Left ventricle myocardium inferior (tissue), 1 donor: ENCODE results near the gene POLR2F. TPM values are rescaled to one million over a fixed set of nuclear protein-coding genes. Genes with fewer than 3 reads are reported as not detected.

ENCODE experiments used
- DNase-seq: peaks from one replicate; pipeline ENCODE4 v3.0.0-alpha.2; 2020
- H3K27ac ChIP-seq: fragments of 200-600 bp; replicated peaks from 2 replicates; pipeline ENCODE4 v1.8.0; 2021
- H3K27me3 ChIP-seq: fragments of 200-600 bp; 2 replicates; pipeline ENCODE4 v1.8.0; 2021; ENCODE audit warnings: low read depth
- H3K36me3 ChIP-seq: fragments of 200-600 bp; 2 replicates; pipeline ENCODE4 v1.8.0; 2021
- H3K4me1 ChIP-seq: fragments of 200-600 bp; 2 replicates; pipeline ENCODE4 v1.8.0; 2021
- H3K4me3 ChIP-seq: fragments of 200-600 bp; 2 replicates; pipeline ENCODE4 v1.8.0; 2021; ENCODE audit warnings: mild to moderate bottlenecking, moderate library complexity
- H3K9me3 ChIP-seq: fragments of 200-600 bp; replicated peaks from 2 replicates; pipeline ENCODE4 v1.8.0; 2021
- intact Hi-C: fragments of 100-400 bp; cut with micrococcal nuclease; formaldehyde crosslinking; loops from one replicate; pipeline ENCODE4 v1.11.0; 2022
- total RNA-seq: library from RNA; stranded (reverse); fragmentation: NEBNext Ultra II Directional; extraction: Animal tissue kit (Norgen Biotek cat#: 25700); gene quantifications from one replicate; pipeline ENCODE4 v1.2.1, GENCODE V29; 2021
- TF ChIP-seq, protein P1 (sequence below): fragments of 200-600 bp; IDR thresholded peaks from 2 replicates; pipeline ENCODE4 v1.8.0; 2021; ENCODE audit warnings: antibody characterized with exemption, mild to moderate bottlenecking, borderline replicate concordance
- donor health status: DM: no; HTN: yes; CAD: no; lungs with severe emphysema.

The POLR2F gene
- total RNA-seq, 1 donor from 2014 or later = 79.3 TPM

DNA sequence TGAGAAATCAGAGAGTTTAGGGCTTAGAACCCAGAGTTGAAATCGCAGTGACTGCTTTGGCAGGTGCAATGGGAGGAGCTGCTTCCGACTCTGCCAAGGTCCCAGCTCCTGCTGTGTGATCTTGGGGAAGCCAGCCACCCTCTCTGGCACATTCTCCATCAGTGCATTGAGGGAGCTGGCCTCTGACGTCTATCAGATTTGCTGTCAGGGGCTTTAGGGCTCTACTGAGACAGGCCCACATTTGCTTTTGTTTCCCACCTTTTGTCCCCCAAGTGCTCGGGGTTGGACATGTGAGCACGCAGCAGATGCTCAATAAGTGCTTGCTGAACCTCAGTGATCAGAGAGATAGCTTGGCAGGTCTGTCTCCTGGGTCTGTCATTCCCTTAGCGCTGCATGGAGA lies 41.5 kb downstream of the POLR2F start:
- Histone ChIP-seq H3K4me3 (no peak overlapping the region), H3K36me3 (no peaks in the 10 kb centered on the region), H3K27me3 (no peaks in the 10 kb centered on the region), H3K9me3 (no peaks in the 10 kb centered on the region), H3K27ac (no peak overlapping the region), H3K4me1 (peaks cover 20% of the 10 kb centered on the region)
- no peak for DNase-seq
- intact Hi-C loops = no loop called here
- TF ChIP-seq, protein P1, sequence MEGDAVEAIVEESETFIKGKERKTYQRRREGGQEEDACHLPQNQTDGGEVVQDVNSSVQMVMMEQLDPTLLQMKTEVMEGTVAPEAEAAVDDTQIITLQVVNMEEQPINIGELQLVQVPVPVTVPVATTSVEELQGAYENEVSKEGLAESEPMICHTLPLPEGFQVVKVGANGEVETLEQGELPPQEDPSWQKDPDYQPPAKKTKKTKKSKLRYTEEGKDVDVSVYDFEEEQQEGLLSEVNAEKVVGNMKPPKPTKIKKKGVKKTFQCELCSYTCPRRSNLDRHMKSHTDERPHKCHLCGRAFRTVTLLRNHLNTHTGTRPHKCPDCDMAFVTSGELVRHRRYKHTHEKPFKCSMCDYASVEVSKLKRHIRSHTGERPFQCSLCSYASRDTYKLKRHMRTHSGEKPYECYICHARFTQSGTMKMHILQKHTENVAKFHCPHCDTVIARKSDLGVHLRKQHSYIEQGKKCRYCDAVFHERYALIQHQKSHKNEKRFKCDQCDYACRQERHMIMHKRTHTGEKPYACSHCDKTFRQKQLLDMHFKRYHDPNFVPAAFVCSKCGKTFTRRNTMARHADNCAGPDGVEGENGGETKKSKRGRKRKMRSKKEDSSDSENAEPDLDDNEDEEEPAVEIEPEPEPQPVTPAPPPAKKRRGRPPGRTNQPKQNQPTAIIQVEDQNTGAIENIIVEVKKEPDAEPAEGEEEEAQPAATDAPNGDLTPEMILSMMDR = no peak

DNA sequence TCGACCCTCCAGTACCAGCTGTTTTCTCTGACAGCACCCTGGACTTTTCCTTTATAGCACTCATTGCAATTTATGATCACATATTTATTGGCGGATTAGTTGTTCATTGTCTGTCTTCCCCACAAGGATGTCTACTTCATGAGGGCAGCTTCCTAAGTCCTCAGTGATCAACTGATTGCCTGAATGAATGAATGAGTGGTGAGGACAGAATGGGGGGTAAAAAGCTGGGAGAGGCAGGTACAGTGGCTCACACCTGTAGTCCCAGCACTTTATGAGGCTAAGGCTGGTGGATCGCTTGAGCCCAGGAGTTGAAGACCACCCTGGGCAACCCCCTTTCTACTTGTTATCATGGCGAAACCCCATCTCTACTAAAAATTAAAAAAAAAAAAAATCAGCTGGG lies 42.0 kb downstream of the POLR2F start:
- intact Hi-C loops = no loop called here
- H3K4me3 ChIP-seq = no peak overlapping the region
- H3K4me1 ChIP-seq = peaks cover 16% of the 10 kb centered on the region
- no peaks in the 10 kb centered on the region for H3K9me3 ChIP-seq
- H3K27ac ChIP-seq = no peak overlapping the region
- H3K36me3 ChIP-seq = no peaks in the 10 kb centered on the region
- TF ChIP-seq, protein P1 = no peak
- no peak for DNase-seq
- no peaks in the 10 kb centered on the region for H3K27me3 ChIP-seq

DNA sequence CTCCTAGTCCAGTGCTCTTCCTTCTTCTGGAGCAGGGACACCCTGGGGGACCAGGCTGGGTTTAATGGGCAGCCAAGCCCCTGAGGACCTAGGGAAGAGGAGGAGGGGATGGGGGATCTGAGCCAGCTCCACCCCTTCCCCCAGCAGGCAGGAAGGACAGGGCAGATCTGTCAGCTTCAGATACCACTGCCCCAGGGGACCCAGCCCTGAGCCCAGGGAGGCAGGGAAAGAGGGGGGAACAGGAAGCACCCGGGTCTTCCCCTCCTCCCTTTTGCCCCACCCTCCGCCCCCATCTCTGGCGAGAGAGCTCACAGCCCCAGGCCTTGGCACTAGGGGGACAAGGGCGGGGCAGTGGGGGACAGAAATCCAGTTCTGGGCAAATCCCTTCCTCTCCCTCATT lies 42.6 kb downstream of the POLR2F start:
- DNase-seq = no peak
- H3K27me3 ChIP-seq = no peaks in the 10 kb centered on the region
- H3K4me3 ChIP-seq = no peak overlapping the region
- H3K4me1 ChIP-seq = peaks cover 14% of the 10 kb centered on the region
- intact Hi-C loops = no loop called here
- no peak overlapping the region for H3K27ac ChIP-seq
- TF ChIP-seq, protein P1 = no peak
- H3K9me3 ChIP-seq = no peaks in the 10 kb centered on the region
- no peaks in the 10 kb centered on the region for H3K36me3 ChIP-seq

DNA sequence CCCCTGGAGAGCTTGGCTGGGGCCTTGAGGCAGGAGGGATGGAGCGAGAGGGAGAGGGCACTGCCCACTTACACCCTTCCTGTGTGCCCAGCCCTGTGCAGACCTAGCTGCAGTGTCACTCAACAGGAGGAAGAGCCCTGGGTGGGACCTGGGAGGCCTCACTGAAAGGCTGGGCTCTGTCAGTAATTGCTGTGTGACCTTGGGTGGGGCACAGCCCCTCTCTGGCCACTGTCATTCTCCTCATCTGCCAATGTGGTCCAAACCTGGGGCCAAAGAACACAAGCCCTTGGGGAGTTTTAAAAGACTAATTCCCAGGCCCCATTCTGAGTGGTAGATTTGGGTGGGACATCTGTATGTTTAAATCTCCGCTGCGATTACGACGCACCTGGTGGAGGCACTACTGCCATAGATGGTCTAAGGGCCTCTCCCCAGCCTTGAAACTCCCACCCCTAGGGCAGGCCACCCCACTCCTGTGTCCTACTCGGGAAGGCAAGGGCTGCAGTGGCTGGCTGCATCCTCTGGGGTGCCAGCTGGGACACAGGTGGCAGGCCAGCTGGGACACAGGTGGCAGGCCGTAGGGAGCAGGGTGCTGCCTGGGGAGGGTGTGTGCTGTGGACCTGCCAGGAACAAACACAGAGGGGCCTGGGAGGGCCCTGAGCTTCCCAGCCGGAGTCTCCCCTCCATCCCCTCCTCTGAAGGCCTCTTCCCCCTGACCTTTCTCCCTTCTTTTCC lies 43.2 kb downstream of the POLR2F start:
- intact Hi-C loops = no loop called here
- Histone ChIP-seq H3K27me3 (no peaks in the 10 kb centered on the region), H3K4me3 (no peak overlapping the region), H3K4me1 (peaks cover 14% of the 10 kb centered on the region), H3K36me3 (no peaks in the 10 kb centered on the region), H3K9me3 (no peaks in the 10 kb centered on the region), H3K27ac (no peak overlapping the region)
- TF ChIP-seq, protein P1 = no peak
- no peak for DNase-seq

DNA sequence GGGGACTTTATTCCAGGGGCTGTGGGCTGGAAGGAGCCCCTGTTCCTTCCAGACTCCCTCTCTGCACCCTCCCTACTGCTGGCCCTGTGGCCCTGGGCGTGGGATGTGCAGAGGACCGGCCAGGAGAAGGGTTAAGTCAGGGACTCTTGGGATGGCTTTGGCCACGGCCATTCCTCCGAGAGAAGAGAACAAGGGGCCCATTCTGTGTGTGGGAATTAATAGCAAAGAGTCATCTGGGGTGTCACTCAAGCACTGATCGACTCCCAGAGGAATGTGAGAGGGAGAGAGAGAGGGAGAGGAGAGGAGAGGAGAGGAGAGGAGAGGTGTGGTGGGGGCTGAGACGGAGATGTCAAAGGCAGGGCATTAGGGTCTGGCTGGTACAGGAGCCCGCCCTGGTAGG lies 45.0 kb downstream of the POLR2F start:
- H3K4me3 ChIP-seq = no peak overlapping the region
- TF ChIP-seq, protein P1 = no peak
- peaks cover 14% of the 10 kb centered on the region for H3K4me1 ChIP-seq
- H3K9me3 ChIP-seq = no peaks in the 10 kb centered on the region
- no peaks in the 10 kb centered on the region for H3K36me3 ChIP-seq
- H3K27ac ChIP-seq = peak overlapping the region; percentile 23
- intact Hi-C loops = no loop called here
- no peak for DNase-seq
- H3K27me3 ChIP-seq = no peaks in the 10 kb centered on the region
